Activated effector memory CD4-positive, alpha-beta T cell treated with Interleukin-2 at 50 U/mL for 16 hours (primary cell): ENCODE measurements around the gene ADAMTS5.

Experiments
- DNase-seq: peaks from one replicate; pipeline ENCODE4 v3.0.0-alpha.2; 2020

The ADAMTS5 gene

DNA sequence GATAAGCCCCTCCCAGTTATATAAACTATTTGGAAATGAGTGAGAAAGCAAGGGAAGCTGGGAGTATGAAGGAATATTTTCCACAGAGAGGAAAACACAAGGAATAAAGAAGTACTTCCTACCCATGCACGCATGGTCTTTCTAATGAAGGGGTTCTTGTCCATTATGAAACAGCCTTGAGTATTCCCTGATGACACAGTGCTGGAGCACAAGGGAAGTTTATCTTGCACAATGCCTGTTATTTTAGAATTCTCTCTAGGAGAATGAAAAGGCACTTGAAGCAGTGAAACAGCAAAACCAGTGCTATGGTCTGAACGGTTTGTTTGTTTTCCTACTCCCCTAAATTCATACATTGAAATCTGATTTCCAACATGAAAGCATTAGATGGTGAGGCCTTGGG is 83.1 kb downstream of the ADAMTS5 start:
- no peak for DNase-seq

DNA sequence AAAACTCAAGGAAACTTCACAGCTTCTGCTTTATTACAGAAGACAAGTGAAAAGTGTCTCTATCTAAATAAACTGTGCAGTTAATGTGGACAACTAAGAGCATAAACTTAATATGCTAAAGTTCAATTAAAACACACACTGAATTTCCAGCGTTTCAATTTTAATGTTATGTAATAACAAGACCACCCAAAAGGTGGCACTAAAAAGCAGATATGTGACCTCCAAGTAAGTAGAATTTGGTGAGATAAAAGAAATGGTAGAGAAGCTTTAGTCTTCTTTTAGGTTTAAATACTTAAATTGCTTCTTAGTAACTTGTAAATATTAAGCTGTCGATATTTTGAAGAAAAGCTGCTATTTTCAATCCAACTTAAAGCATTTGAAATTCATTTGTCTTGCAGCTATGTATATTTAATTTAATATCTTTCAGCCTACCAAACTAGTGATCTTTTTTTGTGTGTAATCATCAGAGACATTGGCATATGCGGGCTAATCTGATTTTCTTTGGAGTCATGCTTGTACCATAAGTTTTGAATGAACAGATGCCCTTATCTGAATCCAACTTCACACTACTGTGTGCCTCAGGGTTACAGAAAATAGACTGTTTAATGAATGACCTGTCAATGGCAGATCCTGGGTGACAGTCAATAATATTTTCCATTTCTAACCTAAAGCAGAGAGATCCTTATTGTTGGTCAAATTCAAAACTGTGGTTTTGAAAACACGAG is 85.2 kb downstream of the ADAMTS5 start:
- DNase-seq, result no peak

- DNase-seq, result no peak
Measured at GRCh38 chr21:26877018-26877417, 89.9 kb downstream of the ADAMTS5 start.

DNA sequence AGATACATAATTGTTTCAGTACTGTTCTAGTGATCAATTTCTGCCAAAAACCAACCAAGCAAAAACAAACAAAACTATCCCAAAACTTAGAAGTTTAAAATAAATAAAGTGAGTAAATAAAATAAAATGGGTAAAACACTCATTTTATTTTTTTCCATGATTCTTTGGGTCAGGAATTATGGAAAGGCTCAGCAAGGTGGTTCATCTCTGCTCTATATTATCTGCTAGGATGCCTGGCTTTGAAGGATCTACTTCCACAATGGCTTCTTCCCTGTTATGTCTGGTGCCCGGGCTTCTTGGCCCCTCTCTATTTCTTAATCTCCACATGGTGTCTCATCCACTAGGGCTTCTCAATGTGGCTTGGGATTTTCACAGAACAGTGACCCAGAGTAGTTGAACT is 92.5 kb downstream of the ADAMTS5 start:
- DNase-seq, result no peak
